Measurements from ENCODE around the gene RSRC1.

GRCh38 chr3:158313338-158313927, 203.5 kb downstream of the RSRC1 start:
- no peak for TF ChIP-seq TAF1 (IDR thresholded peaks at IDR 0.05; ENCODE audit: borderline replicate concordance, low read depth, low read length)
- TF ChIP-seq POLR2A (IDR thresholded peaks at IDR 0.05; ENCODE audit: low read depth, low read length) = no peak
- TF ChIP-seq POLR2AphosphoS5 (IDR thresholded peaks at IDR 0.05; ENCODE audit: low read depth, low read length) = no peak

Data from GM12892 (cell line).